Activated CD4-positive, alpha-beta T cell treated with anti-CD3 and anti-CD28 coated beads, Interleukin-2, amount 50 U/mL, for 24 hours (primary cell): Measurements from ENCODE around the gene MASP1.

ENCODE experiments used
- DNase-seq, 2 donors: peaks; one replicate each; pipeline ENCODE4 v3.0.0-alpha.2; 2020; ENCODE audit warnings: low read depth in 1 of 2, low spot score in 1 of 2

MASP1 gene, protein sequence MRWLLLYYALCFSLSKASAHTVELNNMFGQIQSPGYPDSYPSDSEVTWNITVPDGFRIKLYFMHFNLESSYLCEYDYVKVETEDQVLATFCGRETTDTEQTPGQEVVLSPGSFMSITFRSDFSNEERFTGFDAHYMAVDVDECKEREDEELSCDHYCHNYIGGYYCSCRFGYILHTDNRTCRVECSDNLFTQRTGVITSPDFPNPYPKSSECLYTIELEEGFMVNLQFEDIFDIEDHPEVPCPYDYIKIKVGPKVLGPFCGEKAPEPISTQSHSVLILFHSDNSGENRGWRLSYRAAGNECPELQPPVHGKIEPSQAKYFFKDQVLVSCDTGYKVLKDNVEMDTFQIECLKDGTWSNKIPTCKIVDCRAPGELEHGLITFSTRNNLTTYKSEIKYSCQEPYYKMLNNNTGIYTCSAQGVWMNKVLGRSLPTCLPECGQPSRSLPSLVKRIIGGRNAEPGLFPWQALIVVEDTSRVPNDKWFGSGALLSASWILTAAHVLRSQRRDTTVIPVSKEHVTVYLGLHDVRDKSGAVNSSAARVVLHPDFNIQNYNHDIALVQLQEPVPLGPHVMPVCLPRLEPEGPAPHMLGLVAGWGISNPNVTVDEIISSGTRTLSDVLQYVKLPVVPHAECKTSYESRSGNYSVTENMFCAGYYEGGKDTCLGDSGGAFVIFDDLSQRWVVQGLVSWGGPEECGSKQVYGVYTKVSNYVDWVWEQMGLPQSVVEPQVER

DNA sequence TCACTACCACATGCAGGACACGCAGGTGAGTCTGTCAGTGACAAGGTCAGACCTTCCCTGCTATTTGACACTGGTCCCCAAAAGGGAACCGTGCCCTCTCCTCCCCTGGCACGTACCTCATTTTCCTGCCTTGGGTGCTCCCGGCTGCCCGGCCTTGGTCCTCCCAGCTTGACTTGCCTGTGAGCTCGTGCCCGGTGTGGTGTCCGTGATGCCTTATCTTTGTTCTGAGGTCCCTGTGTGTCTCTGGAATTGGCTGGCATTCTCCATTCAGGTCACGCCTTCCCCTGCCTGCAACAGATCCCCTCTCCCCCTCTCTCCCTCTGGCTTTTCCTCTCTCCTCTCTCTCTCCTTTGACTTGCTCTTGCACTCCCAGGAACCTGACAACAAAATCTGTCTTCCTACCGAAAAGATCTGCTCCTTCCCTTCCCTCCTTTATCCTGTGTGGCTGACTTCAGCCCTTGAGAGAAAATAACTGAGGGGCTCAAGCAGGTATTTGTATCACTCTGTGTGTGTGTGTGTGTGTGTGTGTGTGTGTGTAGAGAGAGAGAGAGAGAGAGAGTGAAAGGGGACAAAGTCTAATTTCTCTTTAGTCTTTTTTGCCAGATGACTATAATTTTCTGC is at the start of gene MASP1:
Gene MASP1 (minus strand): TSS at position 226 of the 621 bp plus-strand sequence. CDS start 105 bp downstream, at position 121.
- no peak for DNase-seq

DNA sequence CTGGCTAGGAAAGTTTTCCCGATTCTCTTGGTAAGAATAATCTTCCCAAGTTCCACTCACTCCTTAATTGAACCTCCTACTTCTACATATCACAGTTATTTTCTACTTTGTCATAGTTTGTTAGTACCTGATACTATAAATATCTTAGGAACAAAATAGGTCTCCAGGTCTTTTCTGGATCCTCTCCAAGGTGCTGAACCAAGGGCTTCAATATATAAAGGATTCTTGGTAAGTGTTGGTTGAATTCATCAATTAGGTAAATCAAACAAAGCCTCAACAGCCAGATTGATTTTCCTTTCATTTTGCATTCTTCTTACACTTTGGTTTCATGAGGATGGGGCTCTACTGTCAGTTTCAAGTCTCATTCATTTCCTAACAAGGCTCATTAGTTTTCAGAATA is 49.0 kb upstream of the MASP1 start:
- no peak for DNase-seq

DNA sequence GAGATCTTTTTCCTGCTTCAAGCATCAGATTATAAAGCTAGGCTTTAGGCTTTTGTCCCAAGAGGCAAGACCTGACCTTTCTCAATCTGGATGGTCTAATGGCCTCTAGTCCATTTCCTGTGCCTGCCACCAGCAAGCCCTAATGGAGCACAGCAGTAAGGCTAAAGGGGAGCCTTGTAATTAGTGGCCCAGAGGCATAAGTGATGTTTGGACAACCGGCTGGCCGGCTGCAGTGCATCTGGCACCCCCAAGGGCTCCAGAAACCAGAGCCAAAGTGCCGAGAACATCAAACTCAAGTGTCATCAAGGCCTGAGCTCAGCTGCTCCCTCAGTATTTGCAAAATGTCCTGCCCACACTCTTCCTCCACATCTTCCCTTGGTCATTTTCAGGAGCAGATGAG is 44.8 kb upstream of the MASP1 start:
- no peak for DNase-seq

DNA sequence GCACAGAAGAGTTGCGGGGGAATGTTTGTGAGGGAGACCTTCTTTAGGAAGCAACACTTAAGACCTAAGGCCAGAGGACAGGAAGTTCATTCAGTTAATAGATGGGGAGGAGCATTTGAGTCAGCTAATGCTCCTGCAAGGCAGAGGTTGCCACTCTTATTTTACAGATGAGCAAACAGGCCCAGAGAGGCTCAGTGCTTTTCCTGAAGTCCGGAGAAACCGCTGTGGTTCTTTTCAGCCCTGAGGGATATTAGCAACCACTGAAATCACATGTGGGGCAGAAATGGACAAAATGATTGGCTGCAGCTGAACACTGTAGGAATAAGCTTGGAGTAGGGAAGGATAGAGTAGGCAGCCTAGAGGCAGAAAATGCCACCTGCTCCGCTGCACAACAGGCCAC is 43.4 kb upstream of the MASP1 start:
- no peak for DNase-seq

DNA sequence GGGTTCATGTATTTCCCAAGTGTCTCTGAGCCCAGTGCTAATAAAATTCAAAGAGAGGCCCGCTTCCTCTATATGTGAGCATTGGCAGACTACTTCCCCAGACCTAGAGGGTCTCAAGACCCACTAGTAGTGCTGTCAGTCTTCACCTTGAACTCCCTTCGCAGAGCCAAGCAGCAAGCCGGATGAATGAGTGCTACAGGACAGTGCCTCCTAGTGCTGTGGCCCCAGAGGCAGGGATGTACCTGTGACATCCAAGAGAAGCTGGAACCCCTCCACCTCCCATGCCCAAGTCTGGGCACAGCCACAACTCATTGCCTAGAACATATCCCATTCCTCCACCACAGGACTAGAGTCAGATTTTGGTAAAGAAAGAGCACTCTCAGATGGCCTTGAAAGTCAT is 37.2 kb upstream of the MASP1 start:
- DNase-seq = no peak

DNA sequence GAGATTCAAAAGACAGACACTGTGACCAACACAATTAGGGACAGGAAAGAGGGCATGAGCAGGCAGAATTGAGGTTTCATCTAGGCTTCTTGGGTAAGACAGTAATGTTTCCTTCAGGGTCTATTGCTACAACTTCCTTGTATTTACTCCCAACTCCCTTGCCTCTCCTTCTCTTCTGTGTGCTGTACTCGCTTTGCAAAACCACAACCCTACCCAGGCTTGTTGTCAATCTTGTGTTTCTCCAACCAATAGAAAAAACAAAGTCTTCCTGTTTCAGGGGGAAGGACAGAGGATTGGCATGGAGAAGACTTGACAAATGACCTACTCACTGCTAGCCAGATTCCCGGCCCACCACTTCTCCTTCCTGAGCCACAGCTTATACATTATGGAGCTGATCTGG is 36.3 kb upstream of the MASP1 start:
- DNase-seq = no peak

DNA sequence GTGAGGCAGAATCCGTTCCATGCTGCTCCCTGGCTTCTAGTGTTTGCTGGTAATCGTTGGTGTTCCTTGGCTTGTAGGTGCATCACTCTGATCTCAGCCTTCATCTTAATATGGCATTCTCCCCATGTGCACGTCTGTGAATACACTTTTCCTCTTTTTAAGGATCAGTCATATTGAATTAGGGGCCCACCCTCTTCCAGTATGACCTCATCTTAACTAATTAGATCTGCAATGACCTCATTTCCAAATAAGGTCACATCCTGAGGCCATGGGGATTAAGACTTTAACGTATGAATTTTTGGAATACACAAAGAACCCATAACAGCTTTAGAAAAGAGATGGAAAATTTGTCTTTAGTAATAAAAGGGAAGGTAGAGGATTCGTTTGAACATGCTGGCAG is 34.1 kb upstream of the MASP1 start:
- no peak for DNase-seq

DNA sequence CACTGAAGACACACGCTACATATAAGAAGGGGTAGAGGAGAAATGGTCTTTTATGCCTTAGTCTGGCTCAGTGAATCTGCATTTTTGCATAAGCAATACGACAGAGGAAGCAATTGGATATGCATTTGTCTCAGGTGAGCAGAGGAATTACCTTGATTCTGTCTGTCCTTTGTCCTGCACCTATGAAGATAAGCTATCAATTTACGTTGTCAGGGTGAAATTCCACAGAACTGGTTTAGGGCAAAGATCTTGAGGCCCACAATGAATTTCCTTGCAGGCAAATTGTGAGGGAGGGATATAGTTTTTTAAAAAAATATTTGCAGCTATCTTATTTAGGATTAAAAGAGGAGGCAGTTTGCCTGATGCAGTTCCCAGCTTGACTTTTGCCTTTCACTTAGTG is 31.6 kb upstream of the MASP1 start:
- DNase-seq = no peak

DNA sequence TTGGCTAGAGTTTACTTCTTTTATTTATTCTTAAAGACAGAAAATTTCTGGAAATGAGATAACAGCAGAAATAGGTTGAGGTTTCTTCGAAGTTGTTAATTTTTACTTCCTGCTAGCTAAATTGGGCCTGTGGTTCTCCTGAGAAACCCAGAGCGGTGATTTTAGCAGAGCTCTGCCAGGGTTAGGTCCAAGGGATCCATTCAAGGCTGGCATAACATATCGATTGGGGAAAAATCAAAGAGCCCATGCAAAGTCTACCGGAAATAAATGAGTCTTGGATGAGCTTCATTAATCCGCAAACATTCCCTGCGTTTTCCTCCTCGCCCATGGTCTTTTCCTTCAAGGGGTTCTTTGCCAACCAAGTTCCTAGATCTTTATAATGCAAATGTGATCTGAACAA is 30.8 kb upstream of the MASP1 start:
- no peak for DNase-seq

DNA sequence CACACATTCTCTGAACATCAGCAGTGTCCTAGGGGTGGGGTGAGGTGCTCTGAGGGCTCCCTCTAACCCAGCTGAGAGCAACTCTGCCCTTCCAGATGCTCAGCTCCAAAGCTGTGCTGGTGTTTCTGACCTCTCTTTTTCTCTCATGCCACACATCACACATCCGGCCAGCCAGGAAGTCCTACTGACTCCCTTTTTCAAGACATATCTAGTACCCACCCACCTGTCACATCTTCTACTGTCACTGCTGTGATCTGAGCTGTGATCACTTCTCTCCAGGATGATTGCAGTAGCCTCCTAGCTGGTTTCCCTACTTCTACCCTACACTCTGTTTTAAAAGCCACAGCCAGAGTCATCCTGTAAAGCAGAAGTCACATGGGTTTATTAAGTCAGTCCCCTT is 30.2 kb upstream of the MASP1 start:
- DNase-seq = no peak

DNA sequence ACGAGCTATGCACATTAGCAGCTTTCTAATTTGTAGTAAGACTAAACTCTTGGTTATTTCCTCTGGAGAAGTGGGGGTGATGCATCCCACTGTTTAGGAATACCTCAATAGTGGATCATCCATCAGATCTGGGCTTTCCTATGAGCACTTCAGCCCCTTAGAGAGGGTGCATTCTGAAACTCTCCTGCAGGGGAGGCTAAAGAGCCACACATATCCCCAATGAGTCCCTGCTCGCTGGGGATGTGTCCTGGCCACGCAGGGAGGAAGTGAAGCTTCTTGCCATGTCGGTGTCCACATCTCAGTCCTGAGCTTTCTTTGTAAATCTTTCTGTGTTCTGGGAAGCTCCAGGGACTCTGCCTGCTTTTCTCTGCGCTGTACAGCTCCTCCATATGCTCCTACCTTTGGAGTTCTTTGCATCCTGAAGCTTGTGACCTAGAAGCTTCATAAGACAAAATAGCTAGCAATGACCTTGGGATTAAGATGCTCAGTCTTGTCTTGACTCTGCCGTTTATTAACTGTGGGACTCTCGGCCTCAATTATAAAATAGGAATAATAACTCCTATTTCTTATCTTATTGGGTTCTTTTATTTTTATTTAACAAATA is 28.3 kb upstream of the MASP1 start:
- DNase-seq = peak; percentile 25 to 32

DNA sequence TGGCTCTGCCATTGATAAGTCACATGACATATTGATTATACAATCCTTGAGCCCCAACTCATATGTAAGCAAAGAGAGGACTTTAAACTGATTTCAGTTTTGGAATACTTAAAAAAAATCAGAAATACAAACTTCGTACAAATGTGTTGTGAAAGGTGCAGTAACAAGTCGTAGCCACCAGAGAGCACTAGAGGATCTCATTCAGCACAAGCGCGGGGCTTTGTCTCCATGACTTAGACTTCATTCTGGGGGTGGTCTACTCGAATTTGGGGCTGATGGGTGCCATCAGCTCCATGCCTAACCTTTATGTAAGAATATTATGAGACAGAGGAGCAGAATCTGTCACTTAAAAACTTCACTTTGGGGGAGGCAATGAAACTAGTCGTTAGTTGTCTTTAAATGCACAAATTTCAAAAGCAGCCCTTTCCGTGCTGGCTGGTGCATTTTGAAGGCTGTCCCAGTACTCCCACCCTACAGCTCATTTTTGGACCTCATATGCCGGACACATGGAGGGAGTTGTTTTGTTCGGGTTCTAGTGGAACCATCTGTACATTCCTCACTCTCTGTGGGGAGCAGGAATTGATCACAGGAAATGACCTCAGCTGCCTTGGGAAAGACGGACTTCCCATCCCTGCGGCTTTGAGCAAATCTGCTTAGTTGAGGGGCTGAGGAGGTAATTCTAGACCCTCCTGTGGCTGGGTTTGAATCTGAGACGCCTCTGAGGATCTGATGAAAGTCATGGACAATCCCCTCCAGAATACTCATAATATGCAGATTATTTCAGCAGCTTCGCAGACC is 27.5 kb upstream of the MASP1 start:
- peak; percentile 6 to 21 for DNase-seq

DNA sequence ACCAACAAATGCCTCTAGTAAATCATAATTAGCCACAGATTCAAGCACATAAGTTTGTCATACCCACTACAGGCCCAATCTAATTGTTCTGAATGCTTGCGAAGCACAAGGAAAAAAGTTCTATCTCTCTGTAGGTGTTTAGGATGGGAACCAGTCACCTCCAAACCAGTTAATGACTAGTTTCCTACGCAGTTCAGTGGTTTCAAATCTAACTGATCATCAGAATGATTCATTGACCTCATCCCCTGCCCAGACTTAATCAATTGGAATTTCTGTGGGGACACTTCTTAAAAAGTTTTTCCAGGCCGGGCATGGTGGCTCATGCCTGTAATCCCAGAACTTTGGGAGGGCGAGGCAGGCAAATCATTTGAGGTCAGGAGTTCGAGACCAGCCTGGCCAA is 24.3 kb upstream of the MASP1 start:
- no peak for DNase-seq

DNA sequence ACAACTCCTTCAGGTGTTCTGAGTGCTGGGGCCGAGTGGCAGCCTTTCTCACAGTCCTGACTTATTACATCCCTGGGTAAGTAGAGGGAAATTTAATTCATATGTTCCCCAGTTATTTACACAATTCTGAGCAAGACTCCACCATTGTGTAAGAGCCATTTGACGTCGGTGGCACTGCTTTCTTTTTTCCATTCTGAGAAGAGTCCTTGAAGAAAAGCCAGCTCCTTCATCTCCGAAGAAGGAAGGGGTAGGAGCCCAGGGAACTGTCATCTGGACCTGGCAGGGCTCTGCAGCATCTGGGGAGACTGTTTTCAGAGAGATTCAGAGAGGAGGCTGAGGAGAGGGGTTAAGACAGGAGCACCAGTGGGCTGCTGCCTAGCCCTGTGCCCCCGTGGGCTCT is 22.6 kb upstream of the MASP1 start:
- DNase-seq = no peak

DNA sequence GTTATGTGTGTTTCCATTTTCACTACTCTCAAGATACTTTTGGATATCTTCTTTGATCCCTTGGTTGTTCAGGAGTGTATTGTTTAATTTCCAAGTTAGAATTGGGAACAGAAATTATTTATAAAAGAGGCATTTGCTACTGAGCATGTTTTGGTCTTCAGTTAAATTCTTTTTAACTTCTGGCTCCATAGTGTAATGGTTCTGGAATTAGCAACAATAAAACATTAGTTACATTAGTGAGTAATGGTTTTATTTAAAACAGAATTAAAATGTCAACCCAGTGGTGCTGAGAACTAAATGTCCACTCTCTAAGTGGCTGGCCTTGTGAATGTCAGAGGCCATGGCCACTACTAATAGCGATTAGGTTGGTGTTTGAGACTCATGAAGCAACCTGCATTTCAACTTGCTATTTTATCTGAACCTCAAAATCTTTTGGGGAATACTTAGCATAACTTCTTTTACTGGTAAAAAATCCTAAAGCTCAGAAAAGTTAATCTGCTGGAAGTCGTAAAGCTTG is 19.5 kb upstream of the MASP1 start:
- DNase-seq = no peak

DNA sequence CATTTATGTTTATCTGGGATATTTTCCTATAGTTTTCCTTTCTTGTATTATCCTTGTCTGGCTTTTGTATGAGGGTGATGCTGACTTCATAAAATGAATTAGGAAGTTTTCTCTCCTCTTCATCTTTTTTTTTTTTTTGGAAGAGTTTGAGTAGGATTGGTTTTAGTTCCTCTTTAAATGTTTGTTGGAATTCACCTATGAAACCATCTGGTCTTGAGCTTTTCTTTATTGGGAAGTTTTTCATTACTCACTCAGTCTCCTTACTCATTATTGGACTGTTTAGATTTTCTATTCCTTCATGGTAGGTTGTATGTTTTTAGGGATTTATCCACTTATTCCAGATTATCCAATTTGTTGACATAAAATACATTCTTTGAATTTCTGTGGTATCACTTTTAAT is 18.7 kb upstream of the MASP1 start:
- DNase-seq = no peak

DNA sequence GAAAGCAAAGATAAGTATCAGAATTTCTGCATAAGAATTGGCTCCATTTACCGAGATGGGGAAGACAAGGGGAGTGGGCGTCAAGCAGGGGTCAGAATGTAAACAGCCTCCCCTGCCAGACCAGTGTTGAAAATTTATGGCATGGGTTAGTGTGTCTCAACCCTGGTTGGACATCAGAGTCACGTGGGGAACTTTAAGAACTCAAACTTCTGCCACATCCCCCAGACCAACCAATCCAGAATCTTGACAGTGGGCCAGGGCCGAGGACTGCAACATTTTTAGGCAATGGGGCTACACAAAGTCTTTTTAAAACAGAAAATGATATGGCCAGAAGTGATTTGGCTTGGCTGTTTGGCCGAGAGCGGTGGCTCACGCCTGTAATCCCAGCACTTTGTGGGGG is 14.3 kb upstream of the MASP1 start:
- DNase-seq = no peak

DNA sequence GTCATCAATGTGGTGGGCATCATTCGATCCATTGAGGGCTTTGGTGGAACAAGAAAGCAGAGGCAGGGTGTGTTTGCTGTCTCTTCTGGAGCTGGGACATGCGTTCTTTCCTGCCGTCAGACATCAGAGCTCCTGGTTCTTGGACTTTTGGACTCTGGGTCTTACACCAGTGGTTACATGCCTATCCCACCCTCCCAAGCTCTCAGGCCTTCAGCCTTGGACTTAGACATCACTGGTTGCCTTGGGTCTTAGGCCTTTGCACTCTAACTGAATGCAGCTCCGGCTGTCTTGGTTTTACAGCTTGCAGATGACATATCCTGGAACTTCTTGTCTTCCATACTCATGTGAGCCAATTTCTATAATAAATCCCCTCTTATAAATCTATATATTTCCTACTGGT is 8.1 kb upstream of the MASP1 start:
- no peak for DNase-seq

DNA sequence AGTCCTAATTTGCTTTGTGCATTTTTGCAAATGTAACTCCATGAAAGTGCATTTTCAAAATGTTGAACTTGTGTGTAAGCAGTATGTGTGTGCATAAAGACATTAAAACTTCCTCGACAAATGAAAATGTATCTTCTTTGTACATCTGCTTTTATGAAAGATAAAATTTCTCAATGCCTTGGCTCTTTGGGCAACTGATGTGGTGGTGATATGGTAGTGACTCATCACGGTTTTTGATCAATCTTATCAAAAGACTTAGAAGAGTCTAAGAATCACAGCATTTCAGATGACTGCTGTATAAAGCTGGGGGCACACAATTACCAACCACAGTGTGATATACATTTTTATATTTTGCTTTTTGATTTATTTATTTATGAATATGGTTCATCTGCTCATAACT is 5.4 kb upstream of the MASP1 start:
- DNase-seq = no peak

DNA sequence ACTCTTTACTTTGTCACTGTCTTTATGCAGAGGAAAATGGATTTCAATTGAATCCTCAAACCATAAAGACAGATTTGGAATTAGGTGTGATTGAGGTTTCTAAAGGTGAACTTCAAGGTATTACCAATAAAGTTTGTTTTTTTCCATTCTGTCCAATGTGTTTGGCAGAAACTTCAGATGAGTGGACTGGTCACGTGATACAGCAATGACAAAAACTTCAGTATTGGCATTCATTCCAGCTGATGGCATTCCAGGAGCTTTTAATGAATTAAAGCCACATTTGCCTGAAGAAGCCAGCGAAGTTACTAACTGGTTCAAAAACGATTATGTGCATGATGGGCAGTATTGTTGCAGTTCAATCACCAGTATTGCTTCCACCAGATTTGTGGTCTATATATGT is 4.5 kb upstream of the MASP1 start:
- no peak for DNase-seq
